DND-41 (cell line): ENCODE data around the gene BMP2K.

ENCODE experiments used
- CTCF ChIP-seq: IDR thresholded peaks from 2 replicates; pipeline ENCODE4 v1.5.1; 2012; ENCODE audit warnings: borderline replicate concordance, low read length, moderate library complexity, mild to moderate bottlenecking; ENCODE audit not compliant: poor library complexity, severe bottlenecking; ENCODE audit errors: extremely low read depth
- EZH2 ChIP-seq: IDR thresholded peaks from 3 replicates; pipeline ENCODE4 v1.6.1; 2012; ENCODE audit warnings: borderline replicate concordance, low read depth, mild to moderate bottlenecking, moderate library complexity, low read length, inconsistent platforms; ENCODE audit not compliant: severe bottlenecking

DNA sequence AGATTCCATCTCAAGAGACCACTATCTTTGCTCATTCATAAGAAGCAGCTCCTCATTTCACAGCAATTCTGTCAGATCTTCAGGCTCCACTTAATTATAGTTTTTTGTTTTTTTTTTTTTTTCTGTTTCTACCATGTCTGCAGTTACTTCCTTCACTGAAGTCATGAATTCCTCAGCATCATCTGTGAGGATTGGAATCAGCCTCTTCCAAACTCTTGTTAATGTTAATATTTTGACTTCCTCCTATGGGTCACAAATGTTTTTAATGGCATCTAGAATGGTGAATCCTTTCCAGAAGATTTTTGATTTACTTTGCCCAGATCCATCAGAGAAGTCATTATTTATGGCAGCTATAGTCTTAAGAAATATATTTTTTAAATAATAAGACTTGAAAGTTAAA, 53.1 kb downstream of the BMP2K start:
- TF ChIP-seq EZH2 (no peak), CTCF (no peak)
